GM23338 (cell line): ENCODE results near the gene RBM33. TPM values are rescaled to one million over a fixed set of nuclear protein-coding genes. Genes with fewer than 3 reads are reported as not detected.

ENCODE experiments used
- ATAC-seq: fragments of 200-7000 bp; cut with Tn5 transposase; 3 replicates; pipeline ENCODE4 v1.9.1; 2020
- DNase-seq: peaks from one replicate; pipeline ENCODE4 v3.0.0-alpha.2; 2015; ENCODE audit warnings: low spot score
- H2AFZ ChIP-seq: fragments of 200-600 bp; sonication (generic); 2 replicates; pipeline ENCODE4 v1.8.0; 2016; ENCODE audit warnings: antibody characterized with exemption, mild to moderate bottlenecking, moderate library complexity
- H3F3A ChIP-seq: fragments of 200-600 bp; sonication (generic); replicated peaks from 2 replicates; pipeline ENCODE4 v1.8.0; 2017; ENCODE audit warnings: antibody characterized with exemption, mixed run types, low read depth
- H3K27ac ChIP-seq: fragments of 200-600 bp; sonication (generic); 2 replicates; pipeline ENCODE4 v1.6.1; 2016; ENCODE audit warnings: low read depth
- H3K27me3 ChIP-seq: fragments of 200-600 bp; sonication (generic); 2 replicates; pipeline ENCODE4 v1.8.0; 2016; ENCODE audit warnings: mild to moderate bottlenecking, mixed run types, moderate library complexity; ENCODE audit not compliant: insufficient read depth
- H3K36me3 ChIP-seq: fragments of 200-600 bp; sonication (generic); 2 replicates; pipeline ENCODE4 v1.8.0; 2016; ENCODE audit warnings: mild to moderate bottlenecking; ENCODE audit not compliant: insufficient read depth
- H3K4me1 ChIP-seq: fragments of 200-600 bp; sonication (generic); 2 replicates; pipeline ENCODE4 v1.8.0; 2016; ENCODE audit warnings: mild to moderate bottlenecking, moderate library complexity; ENCODE audit not compliant: insufficient read depth
- H3K4me2 ChIP-seq: fragments of 200-600 bp; sonication (generic); 2 replicates; pipeline ENCODE4 v1.7.1; 2017; ENCODE audit warnings: mixed run types
- H3K4me3 ChIP-seq: fragments of 200-600 bp; sonication (generic); 2 replicates; pipeline ENCODE4 v1.6.1; 2016; ENCODE audit warnings: mixed run types
- H3K79me2 ChIP-seq: fragments of 200-600 bp; sonication (generic); replicated peaks from 2 replicates; pipeline ENCODE4 v1.8.0; 2017; ENCODE audit warnings: mild to moderate bottlenecking; ENCODE audit not compliant: insufficient read depth
- H3K9me2 ChIP-seq: fragments of 200-600 bp; sonication (generic); 2 replicates; pipeline ENCODE4 v1.8.0; 2017; ENCODE audit not compliant: insufficient read depth
- H4K20me1 ChIP-seq: fragments of 200-600 bp; sonication (generic); replicated peaks from 2 replicates; pipeline ENCODE4 v1.8.0; 2017; ENCODE audit warnings: mild to moderate bottlenecking; ENCODE audit not compliant: insufficient read depth
- H3K27ac Mint-ChIP-seq: 2 replicates; pipeline ENCODE4 v1.8.0; 2020; ENCODE audit warnings: inconsistent platforms, mild to moderate bottlenecking, moderate library complexity, mixed read lengths
- H3K27me3 Mint-ChIP-seq: 3 replicates; pipeline ENCODE4 v1.8.0; 2022; ENCODE audit warnings: low read depth, mild to moderate bottlenecking, moderate library complexity, mixed read lengths, inconsistent platforms; ENCODE audit not compliant: insufficient read depth, poor library complexity
- H3K36me3 Mint-ChIP-seq: 3 replicates; pipeline ENCODE4 v1.8.0; 2021; ENCODE audit warnings: low read depth, mild to moderate bottlenecking, inconsistent platforms, moderate library complexity, mixed read lengths
- H3K4me1 Mint-ChIP-seq: 3 replicates; pipeline ENCODE4 v1.8.0; 2020; ENCODE audit warnings: mild to moderate bottlenecking, inconsistent platforms, mixed read lengths
- H3K4me3 Mint-ChIP-seq: 3 replicates; pipeline ENCODE4 v1.8.0; 2021; ENCODE audit warnings: moderate library complexity, mild to moderate bottlenecking, inconsistent platforms, mixed read lengths
- H3K9me3 Mint-ChIP-seq: 3 replicates; pipeline ENCODE4 v1.8.0; 2020; ENCODE audit warnings: moderate library complexity, mild to moderate bottlenecking, inconsistent platforms, mixed read lengths
- CREB1 ChIP-seq: fragments of 250-450 bp; sonication (Bioruptor Pico); IDR thresholded peaks from 2 replicates; pipeline ENCODE4 v1.5.0; 2020; ENCODE audit warnings: low read depth, mild to moderate bottlenecking, moderate library complexity
- EZH2 ChIP-seq: fragments of 200-600 bp; sonication (generic); IDR thresholded peaks from one replicate; pipeline ENCODE4 v1.8.0; 2017; ENCODE audit warnings: antibody characterized with exemption, mild to moderate bottlenecking, low read depth; ENCODE audit not compliant: unreplicated experiment
- EZH2phosphoT487 ChIP-seq: fragments of 200-600 bp; sonication (generic); IDR thresholded peaks from one replicate; pipeline ENCODE4 v1.8.1; 2018; ENCODE audit warnings: antibody characterized with exemption; ENCODE audit not compliant: unreplicated experiment
- JUNB ChIP-seq: IDR thresholded peaks from one replicate; pipeline ENCODE4 v1.6.1; 2016; ENCODE audit warnings: antibody characterized with exemption; ENCODE audit not compliant: unreplicated experiment
- NANOG ChIP-seq: IDR thresholded peaks from 2 replicates; pipeline ENCODE4 v1.6.1; 2016; ENCODE audit warnings: antibody characterized with exemption, borderline replicate concordance
- POLR2AphosphoS5 ChIP-seq: IDR thresholded peaks from 2 replicates; pipeline ENCODE4 v1.6.1; 2016; ENCODE audit warnings: antibody characterized with exemption, low read depth
- STAT1 ChIP-seq: IDR thresholded peaks from one replicate; pipeline ENCODE4 v1.6.1; 2016; ENCODE audit warnings: antibody characterized with exemption; ENCODE audit not compliant: unreplicated experiment
- ZNF114 ChIP-seq: fragments of 250-450 bp; sonication (Bioruptor Pico); IDR thresholded peaks from 2 replicates; pipeline ENCODE4 v1.5.0; 2020; ENCODE audit warnings: mild to moderate bottlenecking, moderate library complexity
- polyA plus RNA-seq: library from polyadenylated mRNA; unstranded; fragments of >200 nt; fragmentation: Nextera tagmentation; extraction: Ambion mirVana; gene quantifications from 2 replicates; pipeline ENCODE4 v1.2.1, GENCODE V29; 2016
- total RNA-seq: library from RNA; depleted of rRNA; stranded (reverse); fragments of >200 nt; shearing (Covaris generic); gene quantifications from 2 replicates; pipeline ENCODE4 v1.2.3, GENCODE V29; 2014
- TF ChIP-seq, protein P1 (sequence below): fragments of 250-450 bp; sonication (Bioruptor Pico); IDR thresholded peaks from 2 replicates; pipeline ENCODE4 v1.5.0; 2020; ENCODE audit warnings: mild to moderate bottlenecking, moderate library complexity
- TF ChIP-seq, protein P2 (sequence below): IDR thresholded peaks from 2 replicates; pipeline ENCODE4 v1.6.1; 2016; ENCODE audit warnings: antibody characterized with exemption
- TF ChIP-seq, protein P3 (sequence below): IDR thresholded peaks from one replicate; pipeline ENCODE4 v1.6.1; 2018; ENCODE audit warnings: antibody characterized with exemption; ENCODE audit not compliant: unreplicated experiment
- TF ChIP-seq, protein P4 (sequence below), 2 experiments: fragments of 200-600 bp in 1 of 2; sonication (generic) in 1 of 2; conservative IDR thresholded peaks; 2 replicates each; pipeline versions ENCODE4 v1.5.1 to v1.6.1; 2016 to 2017; ENCODE audit warnings: antibody characterized with exemption in 2 of 2, low read depth in 2 of 2, mild to moderate bottlenecking in 2 of 2, moderate library complexity in 1 of 2

RBM33 gene
- total and polyA plus RNA-seq, 2 experiments from 2014 or later, result 47.7 to 94.7 TPM

DNA sequence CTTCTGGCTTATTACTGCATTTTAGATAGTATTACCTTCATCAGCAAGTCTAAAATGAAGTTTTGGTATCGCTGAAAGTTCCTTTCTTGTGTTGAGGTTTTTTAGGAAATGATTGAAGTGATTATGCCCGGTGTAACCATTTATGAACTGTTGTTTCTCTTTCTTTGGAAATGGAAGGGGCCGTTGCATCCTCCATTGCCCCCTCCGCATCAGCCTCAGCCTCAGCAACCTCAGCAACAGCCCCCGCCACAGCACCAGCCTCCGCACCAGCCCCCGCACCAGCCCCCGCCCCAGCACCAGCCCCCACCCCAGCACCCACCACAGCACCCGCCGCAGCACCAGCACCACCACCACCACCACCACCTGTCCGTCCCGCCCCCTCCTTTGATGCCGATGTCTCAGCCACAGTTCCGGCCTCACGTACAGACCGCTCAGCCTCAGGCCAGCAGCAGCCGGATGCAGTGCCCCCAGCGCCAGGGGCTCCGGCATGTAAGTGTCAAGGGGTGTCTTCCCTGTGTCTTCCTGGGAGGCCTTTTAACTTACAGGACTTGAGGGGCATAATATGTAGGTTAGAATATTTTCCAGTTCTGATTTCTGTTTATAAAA lies 95.2 kb downstream of the RBM33 start:
- Histone ChIP-seq H3K4me3 (no peak overlapping the region), H3K27ac (0 out of 2 replicates have a peak overlapping the region, but pooled peaks have one; percentile 82), H4K20me1 (peaks cover 13% of the 10 kb centered on the region), H2AFZ (no peak overlapping the region), H3K9me2 (no peaks in the 10 kb centered on the region), H3F3A (no peaks in the 10 kb centered on the region), H3K36me3 (peaks cover 14% of the 10 kb centered on the region), H3K4me1 (peaks cover 18% of the 10 kb centered on the region), H3K4me2 (no peak overlapping the region), H3K27me3 (no peaks in the 10 kb centered on the region), H3K79me2 (peaks cover 27% of the 10 kb centered on the region)
- peak overlapping the region; percentile 90; the same call in 1 of the 2 replicates for H3K27ac Mint-ChIP-seq
- peaks cover 51% of the 10 kb centered on the region for H3K36me3 Mint-ChIP-seq
- H3K27me3 Mint-ChIP-seq, result peaks cover 8% of the 10 kb centered on the region
- H3K4me1 Mint-ChIP-seq, result peaks cover 26% of the 10 kb centered on the region
- TF ChIP-seq STAT1, result no peak
- TF ChIP-seq, protein P1, sequence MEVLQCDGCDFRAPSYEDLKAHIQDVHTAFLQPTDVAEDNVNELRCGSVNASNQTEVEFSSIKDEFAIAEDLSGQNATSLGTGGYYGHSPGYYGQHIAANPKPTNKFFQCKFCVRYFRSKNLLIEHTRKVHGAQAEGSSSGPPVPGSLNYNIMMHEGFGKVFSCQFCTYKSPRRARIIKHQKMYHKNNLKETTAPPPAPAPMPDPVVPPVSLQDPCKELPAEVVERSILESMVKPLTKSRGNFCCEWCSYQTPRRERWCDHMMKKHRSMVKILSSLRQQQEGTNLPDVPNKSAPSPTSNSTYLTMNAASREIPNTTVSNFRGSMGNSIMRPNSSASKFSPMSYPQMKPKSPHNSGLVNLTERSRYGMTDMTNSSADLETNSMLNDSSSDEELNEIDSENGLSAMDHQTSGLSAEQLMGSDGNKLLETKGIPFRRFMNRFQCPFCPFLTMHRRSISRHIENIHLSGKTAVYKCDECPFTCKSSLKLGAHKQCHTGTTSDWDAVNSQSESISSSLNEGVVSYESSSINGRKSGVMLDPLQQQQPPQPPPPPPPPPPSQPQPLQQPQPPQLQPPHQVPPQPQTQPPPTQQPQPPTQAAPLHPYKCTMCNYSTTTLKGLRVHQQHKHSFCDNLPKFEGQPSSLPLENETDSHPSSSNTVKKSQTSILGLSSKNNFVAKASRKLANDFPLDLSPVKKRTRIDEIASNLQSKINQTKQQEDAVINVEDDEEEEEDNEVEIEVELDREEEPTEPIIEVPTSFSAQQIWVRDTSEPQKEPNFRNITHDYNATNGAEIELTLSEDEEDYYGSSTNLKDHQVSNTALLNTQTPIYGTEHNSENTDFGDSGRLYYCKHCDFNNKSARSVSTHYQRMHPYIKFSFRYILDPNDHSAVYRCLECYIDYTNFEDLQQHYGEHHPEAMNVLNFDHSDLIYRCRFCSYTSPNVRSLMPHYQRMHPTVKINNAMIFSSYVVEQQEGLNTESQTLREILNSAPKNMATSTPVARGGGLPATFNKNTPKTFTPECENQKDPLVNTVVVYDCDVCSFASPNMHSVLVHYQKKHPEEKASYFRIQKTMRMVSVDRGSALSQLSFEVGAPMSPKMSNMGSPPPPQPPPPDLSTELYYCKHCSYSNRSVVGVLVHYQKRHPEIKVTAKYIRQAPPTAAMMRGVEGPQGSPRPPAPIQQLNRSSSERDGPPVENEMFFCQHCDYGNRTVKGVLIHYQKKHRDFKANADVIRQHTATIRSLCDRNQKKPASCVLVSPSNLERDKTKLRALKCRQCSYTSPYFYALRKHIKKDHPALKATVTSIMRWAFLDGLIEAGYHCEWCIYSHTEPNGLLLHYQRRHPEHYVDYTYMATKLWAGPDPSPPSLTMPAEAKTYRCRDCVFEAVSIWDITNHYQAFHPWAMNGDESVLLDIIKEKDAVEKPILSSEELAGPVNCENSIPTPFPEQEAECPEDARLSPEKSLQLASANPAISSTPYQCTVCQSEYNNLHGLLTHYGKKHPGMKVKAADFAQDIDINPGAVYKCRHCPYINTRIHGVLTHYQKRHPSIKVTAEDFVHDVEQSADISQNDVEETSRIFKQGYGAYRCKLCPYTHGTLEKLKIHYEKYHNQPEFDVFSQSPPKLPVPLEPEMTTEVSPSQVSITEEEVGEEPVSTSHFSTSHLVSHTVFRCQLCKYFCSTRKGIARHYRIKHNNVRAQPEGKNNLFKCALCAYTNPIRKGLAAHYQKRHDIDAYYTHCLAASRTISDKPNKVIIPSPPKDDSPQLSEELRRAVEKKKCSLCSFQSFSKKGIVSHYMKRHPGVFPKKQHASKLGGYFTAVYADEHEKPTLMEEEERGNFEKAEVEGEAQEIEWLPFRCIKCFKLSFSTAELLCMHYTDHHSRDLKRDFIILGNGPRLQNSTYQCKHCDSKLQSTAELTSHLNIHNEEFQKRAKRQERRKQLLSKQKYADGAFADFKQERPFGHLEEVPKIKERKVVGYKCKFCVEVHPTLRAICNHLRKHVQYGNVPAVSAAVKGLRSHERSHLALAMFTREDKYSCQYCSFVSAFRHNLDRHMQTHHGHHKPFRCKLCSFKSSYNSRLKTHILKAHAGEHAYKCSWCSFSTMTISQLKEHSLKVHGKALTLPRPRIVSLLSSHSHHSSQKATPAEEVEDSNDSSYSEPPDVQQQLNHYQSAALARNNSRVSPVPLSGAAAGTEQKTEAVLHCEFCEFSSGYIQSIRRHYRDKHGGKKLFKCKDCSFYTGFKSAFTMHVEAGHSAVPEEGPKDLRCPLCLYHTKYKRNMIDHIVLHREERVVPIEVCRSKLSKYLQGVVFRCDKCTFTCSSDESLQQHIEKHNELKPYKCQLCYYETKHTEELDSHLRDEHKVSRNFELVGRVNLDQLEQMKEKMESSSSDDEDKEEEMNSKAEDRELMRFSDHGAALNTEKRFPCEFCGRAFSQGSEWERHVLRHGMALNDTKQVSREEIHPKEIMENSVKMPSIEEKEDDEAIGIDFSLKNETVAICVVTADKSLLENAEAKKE (CRISPR knock-in tag), result no peak
- TF ChIP-seq CREB1, result no peak
- TF ChIP-seq, protein P2, sequence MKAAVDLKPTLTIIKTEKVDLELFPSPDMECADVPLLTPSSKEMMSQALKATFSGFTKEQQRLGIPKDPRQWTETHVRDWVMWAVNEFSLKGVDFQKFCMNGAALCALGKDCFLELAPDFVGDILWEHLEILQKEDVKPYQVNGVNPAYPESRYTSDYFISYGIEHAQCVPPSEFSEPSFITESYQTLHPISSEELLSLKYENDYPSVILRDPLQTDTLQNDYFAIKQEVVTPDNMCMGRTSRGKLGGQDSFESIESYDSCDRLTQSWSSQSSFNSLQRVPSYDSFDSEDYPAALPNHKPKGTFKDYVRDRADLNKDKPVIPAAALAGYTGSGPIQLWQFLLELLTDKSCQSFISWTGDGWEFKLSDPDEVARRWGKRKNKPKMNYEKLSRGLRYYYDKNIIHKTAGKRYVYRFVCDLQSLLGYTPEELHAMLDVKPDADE, result no peak
- TF ChIP-seq, protein P3, sequence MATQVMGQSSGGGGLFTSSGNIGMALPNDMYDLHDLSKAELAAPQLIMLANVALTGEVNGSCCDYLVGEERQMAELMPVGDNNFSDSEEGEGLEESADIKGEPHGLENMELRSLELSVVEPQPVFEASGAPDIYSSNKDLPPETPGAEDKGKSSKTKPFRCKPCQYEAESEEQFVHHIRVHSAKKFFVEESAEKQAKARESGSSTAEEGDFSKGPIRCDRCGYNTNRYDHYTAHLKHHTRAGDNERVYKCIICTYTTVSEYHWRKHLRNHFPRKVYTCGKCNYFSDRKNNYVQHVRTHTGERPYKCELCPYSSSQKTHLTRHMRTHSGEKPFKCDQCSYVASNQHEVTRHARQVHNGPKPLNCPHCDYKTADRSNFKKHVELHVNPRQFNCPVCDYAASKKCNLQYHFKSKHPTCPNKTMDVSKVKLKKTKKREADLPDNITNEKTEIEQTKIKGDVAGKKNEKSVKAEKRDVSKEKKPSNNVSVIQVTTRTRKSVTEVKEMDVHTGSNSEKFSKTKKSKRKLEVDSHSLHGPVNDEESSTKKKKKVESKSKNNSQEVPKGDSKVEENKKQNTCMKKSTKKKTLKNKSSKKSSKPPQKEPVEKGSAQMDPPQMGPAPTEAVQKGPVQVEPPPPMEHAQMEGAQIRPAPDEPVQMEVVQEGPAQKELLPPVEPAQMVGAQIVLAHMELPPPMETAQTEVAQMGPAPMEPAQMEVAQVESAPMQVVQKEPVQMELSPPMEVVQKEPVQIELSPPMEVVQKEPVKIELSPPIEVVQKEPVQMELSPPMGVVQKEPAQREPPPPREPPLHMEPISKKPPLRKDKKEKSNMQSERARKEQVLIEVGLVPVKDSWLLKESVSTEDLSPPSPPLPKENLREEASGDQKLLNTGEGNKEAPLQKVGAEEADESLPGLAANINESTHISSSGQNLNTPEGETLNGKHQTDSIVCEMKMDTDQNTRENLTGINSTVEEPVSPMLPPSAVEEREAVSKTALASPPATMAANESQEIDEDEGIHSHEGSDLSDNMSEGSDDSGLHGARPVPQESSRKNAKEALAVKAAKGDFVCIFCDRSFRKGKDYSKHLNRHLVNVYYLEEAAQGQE, result no peak
- TF ChIP-seq POLR2AphosphoS5, result no peak
- TF ChIP-seq, protein P4, sequence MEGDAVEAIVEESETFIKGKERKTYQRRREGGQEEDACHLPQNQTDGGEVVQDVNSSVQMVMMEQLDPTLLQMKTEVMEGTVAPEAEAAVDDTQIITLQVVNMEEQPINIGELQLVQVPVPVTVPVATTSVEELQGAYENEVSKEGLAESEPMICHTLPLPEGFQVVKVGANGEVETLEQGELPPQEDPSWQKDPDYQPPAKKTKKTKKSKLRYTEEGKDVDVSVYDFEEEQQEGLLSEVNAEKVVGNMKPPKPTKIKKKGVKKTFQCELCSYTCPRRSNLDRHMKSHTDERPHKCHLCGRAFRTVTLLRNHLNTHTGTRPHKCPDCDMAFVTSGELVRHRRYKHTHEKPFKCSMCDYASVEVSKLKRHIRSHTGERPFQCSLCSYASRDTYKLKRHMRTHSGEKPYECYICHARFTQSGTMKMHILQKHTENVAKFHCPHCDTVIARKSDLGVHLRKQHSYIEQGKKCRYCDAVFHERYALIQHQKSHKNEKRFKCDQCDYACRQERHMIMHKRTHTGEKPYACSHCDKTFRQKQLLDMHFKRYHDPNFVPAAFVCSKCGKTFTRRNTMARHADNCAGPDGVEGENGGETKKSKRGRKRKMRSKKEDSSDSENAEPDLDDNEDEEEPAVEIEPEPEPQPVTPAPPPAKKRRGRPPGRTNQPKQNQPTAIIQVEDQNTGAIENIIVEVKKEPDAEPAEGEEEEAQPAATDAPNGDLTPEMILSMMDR (conservative IDR thresholded peaks at IDR 0.05; ENCODE audit: low read depth in 2 of 2), result no peak
- TF ChIP-seq NANOG, result no peak
- no peak for TF ChIP-seq EZH2phosphoT487
- no peak for TF ChIP-seq JUNB
- no peak for TF ChIP-seq EZH2
- TF ChIP-seq ZNF114 (CRISPR knock-in tag), result no peak
- no peaks in the 10 kb centered on the region for H3K9me3 Mint-ChIP-seq
- DNase-seq (no peak), ATAC-seq (no peak)
- no peak overlapping the region for H3K4me3 Mint-ChIP-seq
